Right hindlimb (tissue), 1 donor: ENCODE data around the gene FKBP8.
"Not testable (repeated sequence)": the region's sequence is repeated elsewhere in the genome, so short reads cannot be mapped to it uniquely, and the experiment has no call there.

Source experiments
- DNase-seq: peaks from one replicate; pipeline ENCODE4 v3.0.0-alpha.2; 2018

FKBP8 gene

DNA sequence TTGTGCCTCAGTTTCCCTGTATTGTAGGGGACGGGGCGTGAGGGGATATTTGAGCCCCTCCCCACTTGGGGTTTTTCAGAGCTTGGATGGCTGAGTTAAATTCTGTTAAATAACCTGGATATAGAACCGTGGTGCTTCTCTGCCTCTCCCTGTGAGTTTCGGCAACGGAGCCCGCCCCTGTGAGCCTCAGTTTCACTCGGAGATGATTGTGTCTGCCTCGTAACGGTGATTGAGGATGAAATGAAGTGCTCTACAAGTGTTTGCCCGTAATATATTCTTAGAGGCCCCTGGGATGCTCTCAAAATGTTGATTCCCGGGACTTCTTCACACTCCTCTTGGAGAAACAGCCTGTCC lies 14.8 kb upstream of the FKBP8 start:
- DNase-seq: no peak

- peak; percentile 97 for DNase-seq
Measured at GRCh38 chr19:18557411-18558201, 14.2 kb upstream of the FKBP8 start, which contains the start of gene KXD1. Gene KXD1, plus strand, starts transcription at chr19:18557870. Its CDS starts 4,187 bp downstream, at chr19:18562057.

- DNase-seq: no peak
Measured at GRCh38 chr19:18551631-18552030, 8.3 kb upstream of the FKBP8 start.

GRCh38 chr19:18543814-18544475 lies 572 bp upstream of the FKBP8 start:
- no peak for DNase-seq

GRCh38 chr19:18541992-18542940 lies 1.1 kb downstream of the FKBP8 start:
- no peak for DNase-seq

DNA sequence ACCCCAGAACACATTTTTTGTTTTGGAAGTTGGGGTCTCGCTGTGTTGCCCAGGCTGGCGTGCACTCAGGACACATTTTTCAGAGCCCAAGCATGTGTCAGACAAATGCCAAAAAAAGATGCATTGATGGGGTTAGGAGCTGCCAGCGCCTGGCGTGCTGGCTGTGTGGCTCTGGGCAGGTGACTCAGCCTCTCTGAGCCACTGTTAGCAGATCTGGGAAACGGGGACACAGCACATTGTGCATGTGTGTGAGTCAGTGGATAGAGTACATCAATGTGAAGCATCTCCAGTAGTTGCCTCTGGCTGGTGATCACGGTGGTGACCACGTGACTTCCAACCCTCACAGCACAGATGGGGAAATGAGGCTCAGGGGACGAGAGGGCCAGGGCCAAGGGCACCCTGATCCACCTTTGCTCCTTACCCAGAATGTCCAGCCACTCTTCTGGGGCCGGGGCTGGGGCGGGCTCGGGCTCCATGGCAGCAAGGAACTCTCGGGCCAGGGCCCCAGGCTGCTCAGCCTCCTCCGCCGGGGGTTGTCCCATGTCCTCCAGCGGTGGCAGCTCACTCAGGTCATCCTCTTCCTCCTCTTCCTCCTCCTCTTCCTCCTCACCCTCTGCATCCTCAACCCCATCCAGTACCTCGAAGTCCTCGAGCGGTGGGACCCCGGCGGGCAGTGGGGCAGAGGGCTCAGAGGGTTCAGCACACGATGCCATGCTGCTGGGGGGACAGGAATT lies 1.9 kb downstream of the FKBP8 start:
- DNase-seq: no peak

DNA sequence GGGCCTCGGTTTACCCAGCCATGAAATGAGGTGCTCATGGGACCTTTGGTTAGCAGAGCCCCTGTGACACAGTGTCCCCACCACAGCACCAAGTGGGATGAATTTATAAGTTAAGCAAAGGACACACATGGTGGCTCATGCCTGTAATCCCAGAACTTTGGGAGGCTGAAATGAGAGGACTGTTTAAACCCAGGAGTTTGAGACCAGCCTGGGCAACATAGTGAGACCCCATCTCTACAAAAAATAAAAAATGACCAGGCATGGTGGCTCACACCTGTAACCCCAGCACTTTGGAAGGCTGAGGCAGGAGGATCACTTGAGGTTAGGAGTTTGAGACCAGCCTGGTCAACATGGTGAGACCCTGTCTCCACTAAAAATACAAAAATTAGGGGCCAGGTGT lies 3.2 kb downstream of the FKBP8 start:
- not testable (repeated sequence) for DNase-seq

GRCh38 chr19:18539372-18539771 lies 4.0 kb downstream of the FKBP8 start:
- no peak for DNase-seq

DNA sequence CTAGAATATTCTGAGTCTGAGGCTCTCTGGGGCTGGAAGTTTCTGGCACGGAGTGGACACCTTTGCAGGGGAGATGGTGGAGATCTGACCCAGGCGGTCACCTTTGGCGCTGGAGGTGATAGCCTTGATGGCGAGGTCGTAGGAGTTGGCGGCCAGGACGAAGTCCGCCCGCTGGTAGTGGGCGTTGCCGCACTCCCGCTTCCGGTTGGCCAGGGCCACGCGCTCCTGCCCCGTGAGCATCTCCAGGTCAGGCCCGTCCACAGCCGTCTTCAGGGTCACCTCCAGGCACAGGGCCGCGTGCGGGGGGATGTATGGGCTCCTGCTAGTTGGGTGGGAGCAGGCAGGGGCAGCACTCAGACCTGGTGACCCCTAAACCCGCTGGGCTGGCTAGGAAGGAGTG lies 5.3 kb downstream of the FKBP8 start:
- no peak for DNase-seq

- DNase-seq: no peak
Measured at GRCh38 chr19:18537431-18537830, 5.9 kb downstream of the FKBP8 start.

- no peak for DNase-seq
Measured at GRCh38 chr19:18536475-18536874, 6.9 kb downstream of the FKBP8 start.

DNA sequence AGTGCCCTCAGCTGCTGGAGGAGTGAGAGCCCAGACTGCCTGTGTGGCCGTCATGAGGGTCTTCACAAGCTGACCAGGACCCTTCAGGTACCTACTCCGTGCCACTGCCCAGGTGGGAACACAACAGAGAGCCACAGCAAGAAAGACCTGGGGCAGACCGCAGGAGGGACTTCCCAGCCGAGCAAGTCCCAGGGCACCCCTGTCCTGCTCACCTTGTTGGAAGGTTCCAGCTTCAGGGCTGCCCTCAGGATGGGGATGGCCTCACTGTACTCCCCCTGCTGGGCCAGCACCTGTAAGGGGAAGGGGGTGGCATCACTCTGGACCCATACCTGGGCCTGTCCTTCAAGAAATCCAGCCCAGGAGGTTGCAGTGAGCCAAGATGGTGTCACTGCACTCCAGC lies 10.3 kb downstream of the FKBP8 start:
- DNase-seq: no peak

DNA sequence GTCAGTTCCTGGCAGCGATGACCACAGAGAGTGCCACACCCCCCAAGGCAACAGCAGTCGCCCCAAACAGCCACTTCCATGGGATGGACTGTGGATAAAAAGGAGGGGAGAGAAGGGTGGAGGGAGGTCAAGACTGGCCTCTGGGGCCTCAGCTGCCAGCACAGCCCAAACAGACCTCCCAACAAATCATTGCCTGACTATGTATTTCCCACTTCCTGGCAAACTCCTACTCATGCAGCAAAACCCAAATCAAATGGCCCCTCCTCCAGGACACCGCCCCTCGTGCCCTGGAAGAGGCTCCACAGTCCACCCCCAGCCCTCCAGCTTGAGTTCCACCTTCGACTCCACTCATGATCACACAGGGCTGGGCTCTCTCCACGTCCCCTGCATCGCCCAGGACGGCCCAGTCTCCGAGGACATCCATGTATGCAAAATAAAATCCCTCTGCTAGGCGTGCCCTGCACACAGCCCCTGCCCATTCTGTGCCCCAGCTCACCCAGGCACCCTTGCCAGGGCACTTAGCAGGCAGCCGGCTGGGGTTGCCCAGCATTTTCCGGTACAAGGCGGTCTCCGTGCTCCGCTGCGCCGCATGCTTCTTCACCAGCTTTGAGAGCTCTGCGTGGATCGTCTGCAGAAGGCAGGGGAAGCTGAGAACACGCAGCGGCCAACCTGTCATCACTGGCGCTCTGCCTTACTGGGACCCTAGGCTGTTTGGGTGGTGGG lies 11.0 kb downstream of the FKBP8 start:
- DNase-seq: no peak

DNA sequence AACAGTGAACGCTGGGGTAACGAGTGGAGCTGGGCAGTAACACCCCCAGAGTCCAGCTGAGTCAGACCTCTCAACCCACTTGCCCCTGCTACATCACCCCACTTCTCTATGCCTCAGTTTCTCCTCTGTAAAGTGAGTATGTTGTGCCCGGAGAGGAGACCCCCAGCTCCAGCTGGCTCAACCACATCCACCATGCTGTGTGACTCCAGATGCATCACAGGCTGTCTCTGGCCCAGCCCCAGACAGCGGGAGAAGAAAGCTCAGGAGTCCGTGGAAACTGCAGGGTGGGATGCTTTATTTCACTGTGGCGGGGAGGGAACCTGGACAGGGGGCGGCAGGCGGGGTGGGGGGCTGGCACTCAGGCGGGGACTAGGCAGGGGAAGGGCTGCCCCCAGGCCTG lies 11.9 kb downstream of the FKBP8 start:
- no peak for DNase-seq

- no peak for DNase-seq
Measured at GRCh38 chr19:18529782-18530181, 13.6 kb downstream of the FKBP8 start.

GRCh38 chr19:18526316-18526715 lies 17.1 kb downstream of the FKBP8 start:
- no peak for DNase-seq

GRCh38 chr19:18523841-18524240 lies 19.5 kb downstream of the FKBP8 start:
- DNase-seq: no peak

GRCh38 chr19:18522862-18523440 lies 20.4 kb downstream of the FKBP8 start:
- DNase-seq: not testable (repeated sequence)

- DNase-seq: peak; percentile 100
Measured at GRCh38 chr19:18522124-18522861, 21.1 kb downstream of the FKBP8 start.

DNA sequence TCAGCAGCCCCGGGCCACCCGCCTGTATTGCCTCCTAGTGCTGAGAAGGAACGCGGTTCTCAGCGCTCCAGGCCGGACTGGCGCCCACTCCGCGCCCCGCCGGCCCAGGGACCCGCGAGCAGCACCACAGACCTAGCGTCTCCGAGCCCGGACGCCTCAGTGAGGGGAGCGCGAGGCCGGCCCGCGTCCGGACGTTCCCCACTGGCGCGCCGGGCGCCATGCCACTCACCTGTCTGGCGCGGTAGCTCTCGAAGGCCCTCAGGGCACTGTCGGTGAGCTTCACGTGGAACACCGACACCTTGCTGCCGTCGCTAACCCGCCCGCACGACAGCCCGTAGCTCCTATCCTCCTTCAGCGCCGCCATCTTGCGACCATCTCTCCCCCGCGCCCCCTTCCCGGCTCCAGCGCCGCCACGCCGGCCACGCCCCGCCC lies 21.7 kb downstream of the FKBP8 start, which contains the start of gene ELL:
Gene ELL (minus strand): TSS at position 379 of the 432 bp plus-strand sequence. CDS start 15 bp downstream, at position 364.
- no peak for DNase-seq
